ENCODE measurements around the gene TEX35. TPM values are rescaled to one million over a fixed set of nuclear protein-coding genes. Genes with fewer than 3 reads are reported as not detected.
"Not testable (repeated sequence)": the region's sequence is repeated elsewhere in the genome, so short reads cannot be mapped to it uniquely, and the experiment has no call there.

TEX35 gene
- total RNA-seq, 3 donors from 2014 or later (not counting 1 experiment from before 2014, with no cell fraction given): not detected

- H3K36me3 ChIP-seq (ENCODE audit: control insufficient read depth, insufficient read depth, low read length): no peaks in the 10 kb centered on the region
- H3K9me3 Mint-ChIP-seq: peaks cover 0 to 3% of the 10 kb centered on the region in 2 donors
Measured at GRCh38 chr1:178551940-178552339, 39.0 kb downstream of the TEX35 start.

GRCh38 chr1:178552856-178553255 is 39.9 kb downstream of the TEX35 start:
- Mint-ChIP-seq H3K9me3 (peaks cover 0 to 3% of the 10 kb centered on the region in 2 donors), H3K4me3 (no peak overlapping the region), H3K27ac (no peak overlapping the region), H3K4me1 (no peaks in the 10 kb centered on the region), H3K27me3 (ENCODE audit: low read depth in 2 of 2) (no peaks in the 10 kb centered on the region), H3K36me3 (peaks cover 5% of the 10 kb centered on the region)
- H3K27ac ChIP-seq (ENCODE audit: low read length): no peak overlapping the region
- 95% methylated on average over 3 of the region's 3 CpGs for WGBS (ENCODE audit: insufficient coverage)
- H3K27me3 ChIP-seq (ENCODE audit: control insufficient read depth, insufficient read depth, low read length): no peaks in the 10 kb centered on the region
- H3K4me3 ChIP-seq (ENCODE audit: low read length): no peak overlapping the region
- intact Hi-C loops (cut with micrococcal nuclease): no loop called here
- no peaks in the 10 kb centered on the region for H3K36me3 ChIP-seq (ENCODE audit: control insufficient read depth, insufficient read depth, low read length)
- H3K9me3 ChIP-seq (ENCODE audit: control insufficient read depth, insufficient read depth, low read length): peaks cover 7% of the 10 kb centered on the region
- H3K4me1 ChIP-seq (ENCODE audit: control insufficient read depth, insufficient read depth, low read length): no peaks in the 10 kb centered on the region
- DNase-seq: no peak
- no peak for TF ChIP-seq CTCF (IDR thresholded peaks at IDR 0.05)
- ATAC-seq: no peak

More at GRCh38 chr1:178551940-178552339, 39.0 kb downstream of the TEX35 start:
- Histone ChIP-seq H3K27ac (ENCODE audit: low read length) (no peak overlapping the region), H3K4me1 (ENCODE audit: control insufficient read depth, insufficient read depth, low read length) (no peaks in the 10 kb centered on the region), H3K9me3 (ENCODE audit: control insufficient read depth, insufficient read depth, low read length) (peaks cover 7% of the 10 kb centered on the region), H3K4me3 (ENCODE audit: low read length) (no peak overlapping the region), H3K27me3 (ENCODE audit: control insufficient read depth, insufficient read depth, low read length) (no peaks in the 10 kb centered on the region)
- 90% methylated on average over 3 of the region's 3 CpGs for WGBS (ENCODE audit: insufficient coverage)
- no peak overlapping the region for H3K4me3 Mint-ChIP-seq
- DNase-seq (no peak), ATAC-seq (no peak)
- TF ChIP-seq CTCF (IDR thresholded peaks at IDR 0.05): no peak
- H3K27ac Mint-ChIP-seq: no peak overlapping the region
- intact Hi-C loops (cut with micrococcal nuclease): no loop called here
- no peaks in the 10 kb centered on the region for H3K4me1 Mint-ChIP-seq
- no peaks in the 10 kb centered on the region for H3K27me3 Mint-ChIP-seq (ENCODE audit: low read depth in 2 of 2)
- H3K36me3 Mint-ChIP-seq: peaks cover 5% of the 10 kb centered on the region

- intact Hi-C loops (cut with micrococcal nuclease); H3K27me3 ChIP-seq (ENCODE audit: control insufficient read depth, insufficient read depth, low read length); H3K4me1 ChIP-seq (ENCODE audit: control insufficient read depth, insufficient read depth, low read length); H3K27me3 Mint-ChIP-seq (ENCODE audit: low read depth in 2 of 2); H3K4me3 Mint-ChIP-seq; DNase-seq; H3K4me1 Mint-ChIP-seq; H3K9me3 ChIP-seq (ENCODE audit: control insufficient read depth, insufficient read depth, low read length); H3K4me3 ChIP-seq (ENCODE audit: low read length); H3K9me3 Mint-ChIP-seq; H3K36me3 ChIP-seq (ENCODE audit: control insufficient read depth, insufficient read depth, low read length); H3K36me3 Mint-ChIP-seq; H3K27ac Mint-ChIP-seq; ATAC-seq; H3K27ac ChIP-seq (ENCODE audit: low read length): not testable (repeated sequence)
- WGBS (ENCODE audit: insufficient coverage): 92% methylated on average over 5 of the region's 5 CpGs
Measured at GRCh38 chr1:178554351-178554750, 41.4 kb downstream of the TEX35 start.

- H3K4me3 ChIP-seq (ENCODE audit: low read length); H3K4me3 Mint-ChIP-seq; DNase-seq; intact Hi-C loops (cut with micrococcal nuclease); H3K4me1 ChIP-seq (ENCODE audit: control insufficient read depth, insufficient read depth, low read length); H3K27ac Mint-ChIP-seq; ATAC-seq; H3K27ac ChIP-seq (ENCODE audit: low read length); H3K36me3 Mint-ChIP-seq; H3K27me3 Mint-ChIP-seq (ENCODE audit: low read depth in 2 of 2); H3K27me3 ChIP-seq (ENCODE audit: control insufficient read depth, insufficient read depth, low read length); H3K4me1 Mint-ChIP-seq; H3K9me3 Mint-ChIP-seq; H3K9me3 ChIP-seq (ENCODE audit: control insufficient read depth, insufficient read depth, low read length); H3K36me3 ChIP-seq (ENCODE audit: control insufficient read depth, insufficient read depth, low read length): not testable (repeated sequence)
- no CpG with 5 or more reads among the region's 1 CpG for whole genome bisulfite sequencing (ENCODE audit: insufficient coverage)
Measured at GRCh38 chr1:178555613-178556012, 42.7 kb downstream of the TEX35 start.

GRCh38 chr1:178558816-178559215 is 45.9 kb downstream of the TEX35 start:
- H3K36me3 ChIP-seq (ENCODE audit: control insufficient read depth, insufficient read depth, low read length); H3K4me1 Mint-ChIP-seq; H3K9me3 ChIP-seq (ENCODE audit: control insufficient read depth, insufficient read depth, low read length); H3K4me3 ChIP-seq (ENCODE audit: low read length); DNase-seq; H3K27me3 Mint-ChIP-seq (ENCODE audit: low read depth in 2 of 2); H3K27ac ChIP-seq (ENCODE audit: low read length); H3K27ac Mint-ChIP-seq; H3K27me3 ChIP-seq (ENCODE audit: control insufficient read depth, insufficient read depth, low read length); H3K9me3 Mint-ChIP-seq; ATAC-seq; H3K4me1 ChIP-seq (ENCODE audit: control insufficient read depth, insufficient read depth, low read length); H3K4me3 Mint-ChIP-seq; intact Hi-C loops (cut with micrococcal nuclease); H3K36me3 Mint-ChIP-seq: not testable (repeated sequence)
- 48% methylated on average over 5 of the region's 5 CpGs for WGBS (ENCODE audit: insufficient coverage)
